HEK293 (cell line): ENCODE data around the gene SLAMF9.

Source experiments
- CTCF ChIP-seq: fragments of 450-650 bp; formaldehyde crosslinking; IDR thresholded peaks from 2 replicates; pipeline ENCODE4 v1.5.1; 2016; ENCODE audit warnings: missing biosample characterization, missing genetic modification characterization
- ZNF133 ChIP-seq: fragments of 450-650 bp; formaldehyde crosslinking; IDR thresholded peaks from 2 replicates; pipeline ENCODE4 v1.5.1; 2016; ENCODE audit warnings: missing biosample characterization, missing genetic modification characterization
- ZNF280D ChIP-seq: fragments of 450-650 bp; formaldehyde crosslinking; IDR thresholded peaks from 2 replicates; pipeline ENCODE4 v1.5.1; 2016; ENCODE audit warnings: missing biosample characterization, missing genetic modification characterization
- ZNF311 ChIP-seq: fragments of 450-650 bp; formaldehyde crosslinking; IDR thresholded peaks from 2 replicates; pipeline ENCODE4 v1.5.1; 2017; ENCODE audit warnings: missing biosample characterization, missing genetic modification characterization, borderline replicate concordance
- ZNF777 ChIP-seq: fragments of 450-650 bp; formaldehyde crosslinking; IDR thresholded peaks from 2 replicates; pipeline ENCODE4 v1.5.1; 2017; ENCODE audit warnings: missing biosample characterization, missing genetic modification characterization, borderline replicate concordance

GRCh38 chr1:159929155-159930051 lies 24.6 kb downstream of the SLAMF9 start:
- TF ChIP-seq ZNF311 (tag by site-specific recombination) (no peak), ZNF280D (no peak), CTCF (tag by site-specific recombination) (no peak), ZNF777 (tag by site-specific recombination) (no peak), ZNF133 (tag by site-specific recombination) (no peak)
